Pericardium fibroblast (primary cell): ENCODE data around the gene CISTR. TPM values are rescaled to one million over a fixed set of nuclear protein-coding genes. Genes with fewer than 3 reads are reported as not detected.

ENCODE experiments used
- total RNA-seq: library from RNA; depleted of rRNA; stranded (reverse); fragments of >200 nt; gene quantifications from 2 replicates; pipeline ENCODE4 v1.2.3, GENCODE V29; 2015

CISTR gene
- not detected in 2 replicates for total RNA-seq

DNA sequence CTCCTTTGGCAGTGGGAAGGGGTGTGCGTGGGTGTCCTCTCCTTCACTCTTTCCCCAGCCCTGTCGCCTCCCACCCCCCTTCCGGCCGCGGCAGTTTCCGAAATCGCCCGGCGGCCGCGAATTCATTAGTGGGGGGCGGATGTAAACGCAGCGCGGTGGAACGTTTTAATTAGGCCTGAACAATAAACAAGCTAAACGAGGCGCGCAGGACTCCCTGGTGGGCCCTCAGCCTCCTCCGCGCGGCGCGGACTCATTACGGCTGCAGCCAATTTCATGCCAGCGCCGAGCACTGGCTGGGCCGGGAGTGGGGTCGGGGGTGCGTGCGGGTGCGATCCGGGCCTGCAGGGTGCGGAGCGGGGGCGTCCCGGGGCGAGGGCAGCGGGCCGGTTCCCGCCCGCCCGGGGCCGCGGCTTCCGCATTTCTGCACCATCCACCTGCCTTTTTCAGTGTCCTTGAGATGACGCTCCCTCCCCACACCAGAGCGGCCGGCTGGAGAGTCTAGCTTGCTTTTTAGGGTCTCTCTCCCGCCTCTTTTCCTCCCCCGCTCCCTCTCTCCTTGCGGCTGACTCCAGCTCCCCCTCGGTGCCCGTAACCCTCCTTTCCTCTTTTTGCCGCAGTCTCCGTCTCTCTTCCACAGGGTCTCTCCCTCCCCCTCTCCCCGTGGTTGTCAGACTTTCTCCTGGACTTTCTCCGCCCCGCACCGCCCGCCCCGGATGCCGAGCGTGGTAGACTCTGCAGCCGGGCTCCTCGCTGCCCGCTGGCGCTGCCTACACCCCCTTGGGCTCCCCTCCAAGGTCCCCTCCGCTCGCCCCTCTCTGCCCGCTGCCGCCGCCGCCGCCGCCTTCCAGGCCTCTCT, at the start of gene CISTR:
TSS of gene CISTR (minus strand) at position 644 of the 856 bp plus-strand sequence.

DNA sequence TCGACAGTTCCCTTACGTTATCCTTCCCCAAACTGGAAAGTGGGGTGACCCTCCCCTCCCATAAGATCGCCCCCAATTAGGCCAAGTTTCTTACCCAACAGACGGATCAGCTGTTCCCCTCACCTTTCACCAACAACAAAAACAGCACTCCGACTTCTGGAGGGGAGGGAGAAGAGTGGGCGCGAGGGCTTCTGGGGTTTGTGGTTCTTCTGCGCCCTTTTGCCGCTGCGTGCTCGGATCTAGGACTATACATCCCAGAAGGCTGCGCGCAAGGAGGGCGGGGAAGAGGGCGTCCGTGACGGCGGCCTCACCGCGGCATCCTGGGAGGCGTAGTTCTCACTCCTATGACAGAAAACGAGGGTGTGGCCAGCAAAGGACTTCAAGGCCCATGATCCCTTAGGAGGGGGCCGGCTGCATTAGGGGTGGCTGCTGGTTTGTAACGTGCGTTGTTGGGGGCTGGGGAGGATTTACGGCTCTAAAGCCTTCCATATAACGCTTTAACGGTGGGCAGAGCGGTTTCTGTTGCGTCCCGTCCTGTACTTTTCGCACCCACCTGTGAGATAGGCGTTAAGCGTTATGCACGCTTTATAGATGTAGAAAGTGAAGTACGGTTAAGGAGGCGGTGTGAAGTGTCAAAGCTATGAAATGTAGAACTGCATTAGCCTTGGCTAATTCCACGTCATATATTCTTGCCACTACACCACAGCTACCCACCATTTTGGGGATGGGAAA, 24.3 kb downstream of the CISTR start, which contains the start of gene CALCOCO1:
TSS of gene CALCOCO1 (minus strand) at position 143 of the 732 bp plus-strand sequence. CDS start 2,210 bp downstream, outside the sequence.

Other genes with a start within 250 kb of the CISTR start
- gene NPFF, start 244.5 kb downstream of the CISTR start, total RNA-seq, result not detected in 2 replicates
- 11.4 and 14.4 TPM in 2 replicates for gene ATF7, start 125.6 kb downstream of the CISTR start, total RNA-seq
- 250 and 431 TPM in 2 replicates for gene ATP5MC2, start 75.9 kb downstream of the CISTR start, total RNA-seq
- 119 and 132 TPM in 2 replicates for gene CALCOCO1, start 24.5 kb downstream of the CISTR start, total RNA-seq
- gene HOXC13, start 186.9 kb upstream of the CISTR start, total RNA-seq, result not detected in 2 replicates
- not detected in 2 replicates for gene HOXC12, start 202.9 kb upstream of the CISTR start, total RNA-seq
- not detected in 2 replicates for gene HOXC11, start 221.1 kb upstream of the CISTR start, total RNA-seq
- 0.12 TPM in 1 of 2 replicates, not detected in the other for gene HOTAIR, start 223.0 kb upstream of the CISTR start, total RNA-seq
- gene HOXC10, start 233.2 kb upstream of the CISTR start, total RNA-seq, result not detected in 2 replicates
- 1.3 and 3.6 TPM in 2 replicates for gene HOXC9, start 248.2 kb upstream of the CISTR start, total RNA-seq